ENCODE data around the gene GALNT16. TPM values are rescaled to one million over a fixed set of nuclear protein-coding genes. Genes with fewer than 3 reads are reported as not detected.
A peak's percentile ranks its signal among the peaks of the same experiment; 100 is the strongest.
"Not testable (repeated sequence)": the region's sequence is repeated elsewhere in the genome, so short reads cannot be mapped to it uniquely, and the experiment has no call there.

Gene GALNT16
- total RNA-seq: 1 to 10 TPM; 2.2 to 7.1 (median 6.9) TPM

DNA sequence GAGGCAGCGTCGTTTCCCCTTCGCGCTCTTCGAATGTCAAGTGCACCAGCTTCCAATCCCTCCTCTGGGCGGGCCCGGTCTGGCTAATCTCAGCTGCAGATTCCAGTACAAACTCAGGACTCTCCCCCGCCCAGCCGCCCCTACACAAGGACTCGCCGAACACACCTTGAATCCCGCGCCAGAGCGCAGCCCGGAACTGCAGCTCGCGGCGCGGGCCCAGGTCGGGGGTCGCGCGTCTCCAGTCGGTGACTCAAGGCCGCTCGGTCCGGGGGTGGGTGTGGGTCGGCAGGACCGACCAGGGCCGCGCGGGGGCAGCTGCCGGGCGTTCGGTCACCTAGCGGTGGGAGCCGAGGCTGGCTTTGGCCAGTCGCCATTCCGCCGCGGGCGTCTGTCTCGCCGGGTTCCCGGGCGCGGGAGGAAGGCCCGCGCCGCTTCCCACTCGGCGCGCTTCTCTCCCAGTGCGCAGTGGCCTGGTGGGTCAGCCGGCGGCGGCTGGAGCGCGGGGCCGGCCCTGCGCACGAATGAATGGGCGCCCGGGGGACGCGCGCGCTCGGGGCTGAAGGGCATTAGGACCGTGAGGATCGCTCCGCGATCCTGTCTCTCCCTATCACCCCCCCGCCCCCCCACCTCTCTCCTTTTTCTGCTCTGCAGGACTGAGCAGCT lies at the start of gene GALNT16:
GALNT16 (plus strand) TSS at position 632 of the 663 bp plus-strand sequence. CDS start 133 bp downstream, outside the sequence.
- Histone ChIP-seq H3K9me3 (no peaks in the 10 kb centered on the region), H3K36me3 (no peaks in the 10 kb centered on the region), H3K4me3 (replicated peaks in 1 of 3) (peak within 1 kb of the TSS; percentile 14 to 42 (median 35)), H3K27me3 (no peaks in the 10 kb centered on the region), H3K27ac (no peak within 1 kb of the TSS), H3K4me1 (peaks cover 6 to 22% of the 10 kb centered on the region in 2 donors)
- no peak for TF ChIP-seq POLR2A (IDR thresholded peaks at IDR 0.05)
- TF ChIP-seq, protein P1, sequence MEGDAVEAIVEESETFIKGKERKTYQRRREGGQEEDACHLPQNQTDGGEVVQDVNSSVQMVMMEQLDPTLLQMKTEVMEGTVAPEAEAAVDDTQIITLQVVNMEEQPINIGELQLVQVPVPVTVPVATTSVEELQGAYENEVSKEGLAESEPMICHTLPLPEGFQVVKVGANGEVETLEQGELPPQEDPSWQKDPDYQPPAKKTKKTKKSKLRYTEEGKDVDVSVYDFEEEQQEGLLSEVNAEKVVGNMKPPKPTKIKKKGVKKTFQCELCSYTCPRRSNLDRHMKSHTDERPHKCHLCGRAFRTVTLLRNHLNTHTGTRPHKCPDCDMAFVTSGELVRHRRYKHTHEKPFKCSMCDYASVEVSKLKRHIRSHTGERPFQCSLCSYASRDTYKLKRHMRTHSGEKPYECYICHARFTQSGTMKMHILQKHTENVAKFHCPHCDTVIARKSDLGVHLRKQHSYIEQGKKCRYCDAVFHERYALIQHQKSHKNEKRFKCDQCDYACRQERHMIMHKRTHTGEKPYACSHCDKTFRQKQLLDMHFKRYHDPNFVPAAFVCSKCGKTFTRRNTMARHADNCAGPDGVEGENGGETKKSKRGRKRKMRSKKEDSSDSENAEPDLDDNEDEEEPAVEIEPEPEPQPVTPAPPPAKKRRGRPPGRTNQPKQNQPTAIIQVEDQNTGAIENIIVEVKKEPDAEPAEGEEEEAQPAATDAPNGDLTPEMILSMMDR (IDR thresholded peaks at IDR 0.05): peak in 2 of 6 experiments; percentile 16 to 30
- WGBS, 2 donors: 0 to 1% methylated on average over 18 to 52 of the region's 74 CpGs
- intact Hi-C loops (cut with DNase I): no loop called here
- peak; percentile 24 to 42 for DNase-seq

DNA sequence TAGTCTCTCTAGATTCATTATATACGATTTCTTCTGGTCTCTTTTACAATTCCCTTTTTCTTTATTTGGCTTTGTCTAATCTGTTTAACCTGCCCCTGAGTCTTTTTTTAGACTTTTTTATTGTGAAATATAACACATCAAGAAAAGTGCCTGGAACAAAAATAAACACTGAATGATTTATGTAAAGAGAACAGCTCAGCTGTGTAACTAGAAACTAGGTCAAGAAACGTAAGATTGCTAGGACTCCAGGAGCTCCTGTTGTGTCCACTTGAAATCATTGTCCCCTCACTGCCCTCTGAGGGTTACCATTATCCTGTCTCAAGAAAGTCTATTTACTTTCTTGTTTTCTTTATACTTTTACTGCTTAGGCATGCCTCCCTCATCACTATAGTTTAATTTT lies 45.6 kb upstream of the GALNT16 start:
- intact Hi-C loops (cut with DNase I): no loop called here
- Histone ChIP-seq H3K36me3 (no peaks in the 10 kb centered on the region), H3K9me3 (no peaks in the 10 kb centered on the region), H3K4me3 (replicated peaks in 1 of 3) (no peak overlapping the region), H3K4me1 (peaks cover 4 to 7% of the 10 kb centered on the region in 2 donors), H3K27ac (peak overlapping the region in 1 of 3 donors; percentile 37), H3K27me3 (no peaks in the 10 kb centered on the region)
- no peak for DNase-seq
- TF ChIP-seq, protein P1 (IDR thresholded peaks at IDR 0.05): no peak
- no peak for TF ChIP-seq POLR2A (IDR thresholded peaks at IDR 0.05)
- 54 to 57% methylated on average over 2 of the region's 2 CpGs for WGBS, 2 donors

DNA sequence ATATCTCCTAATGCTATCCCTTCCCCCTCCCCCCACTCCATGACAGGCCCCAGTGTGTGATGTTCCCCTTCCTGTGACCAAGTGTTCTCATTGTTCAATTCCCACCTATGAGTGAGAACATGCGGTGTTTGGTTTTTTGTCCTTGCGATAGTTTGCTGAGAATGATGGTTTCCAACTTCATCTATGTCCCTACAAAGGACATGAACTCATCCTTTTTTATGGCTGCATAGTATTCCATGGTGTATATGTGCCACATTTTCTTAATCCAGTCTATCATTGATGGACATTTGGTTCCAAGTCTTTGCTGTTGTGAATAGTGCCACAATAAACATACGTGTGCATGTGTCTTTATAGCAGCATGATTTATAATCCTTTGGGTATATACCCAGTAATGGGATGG lies 42.3 kb upstream of the GALNT16 start:
- H3K36me3 ChIP-seq; DNase-seq; H3K4me3 ChIP-seq (replicated peaks in 1 of 3); intact Hi-C loops (cut with DNase I); H3K27ac ChIP-seq; H3K9me3 ChIP-seq; H3K4me1 ChIP-seq; H3K27me3 ChIP-seq: not testable (repeated sequence)
- 98% methylated on average over 3 of the region's 3 CpGs for WGBS, 2 donors

DNA sequence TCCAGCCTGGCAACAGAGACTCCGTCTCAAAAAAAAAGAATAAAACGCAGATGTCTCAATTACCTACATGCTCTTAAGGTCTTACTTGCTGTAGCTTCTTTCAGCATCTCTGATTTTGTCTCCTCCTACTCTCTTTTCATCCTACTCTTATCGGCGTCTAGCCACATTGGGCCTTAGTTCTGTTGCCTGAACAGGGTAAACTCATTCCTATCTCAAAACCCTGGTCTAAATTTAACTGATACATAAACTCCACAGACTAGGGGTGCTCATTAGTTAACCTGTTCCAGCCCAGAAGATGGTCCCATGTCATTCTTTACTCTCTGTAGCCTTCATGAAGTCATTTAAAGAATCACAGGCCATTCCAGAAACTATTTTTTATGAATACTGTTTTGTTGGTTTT lies 35.0 kb upstream of the GALNT16 start:
- peaks cover under 1 to 12% of the 10 kb centered on the region in 2 donors for H3K36me3 ChIP-seq
- H3K27ac ChIP-seq: no peak overlapping the region
- H3K4me3 ChIP-seq (replicated peaks in 1 of 3): no peak overlapping the region
- intact Hi-C loops (cut with DNase I): no loop called here
- TF ChIP-seq, protein P1 (IDR thresholded peaks at IDR 0.05): no peak
- TF ChIP-seq POLR2A (IDR thresholded peaks at IDR 0.05): no peak
- WGBS, 2 donors: 95 to 96% methylated on average over 4 of the region's 4 CpGs
- DNase-seq: no peak
- H3K9me3 ChIP-seq: no peaks in the 10 kb centered on the region
- no peaks in the 10 kb centered on the region for H3K27me3 ChIP-seq
- no peaks in the 10 kb centered on the region for H3K4me1 ChIP-seq

DNA sequence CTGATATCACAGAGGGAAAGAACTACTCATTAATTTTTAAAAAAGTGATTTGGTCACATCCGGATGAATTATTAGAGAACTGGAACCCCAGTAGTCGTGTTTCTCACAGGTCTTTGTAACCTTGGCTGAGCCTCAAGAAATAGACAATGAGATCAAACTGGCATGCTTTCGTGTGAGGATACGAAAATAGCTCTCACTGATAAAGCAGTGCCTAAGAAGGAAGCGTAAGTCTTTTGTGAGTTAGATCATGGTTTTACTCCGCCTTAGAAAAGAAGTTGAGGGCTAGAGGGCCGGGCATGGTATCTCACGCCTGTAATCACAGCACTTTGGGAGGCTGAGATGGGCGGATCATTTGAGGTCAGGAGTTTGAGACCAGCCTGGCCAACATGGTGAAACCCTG lies 33.8 kb upstream of the GALNT16 start:
- TF ChIP-seq, protein P1 (IDR thresholded peaks at IDR 0.05): no peak
- no peak for TF ChIP-seq POLR2A (IDR thresholded peaks at IDR 0.05)
- Histone ChIP-seq H3K27me3 (no peaks in the 10 kb centered on the region), H3K4me3 (replicated peaks in 1 of 3) (no peak overlapping the region), H3K4me1 (no peaks in the 10 kb centered on the region), H3K36me3 (peaks cover 5 to 17% of the 10 kb centered on the region in 2 donors), H3K27ac (no peak overlapping the region), H3K9me3 (no peaks in the 10 kb centered on the region)
- 81 to 82% methylated on average over 9 of the region's 9 CpGs for WGBS, 2 donors
- intact Hi-C loops (cut with DNase I): no loop called here
- DNase-seq: no peak
